NT2/D1 (cell line): ENCODE results near the gene FBXL17.

Source experiments
- SUZ12 ChIP-seq: IDR thresholded peaks from 2 replicates; pipeline ENCODE4 v1.6.1; 2011; ENCODE audit not compliant: insufficient read length, insufficient read depth; ENCODE audit errors: extremely low read depth
- YY1 ChIP-seq: IDR thresholded peaks from 2 replicates; pipeline ENCODE4 v1.6.1; 2011; ENCODE audit not compliant: insufficient read length, insufficient read depth
- ZNF274 ChIP-seq: IDR thresholded peaks from 2 replicates; pipeline ENCODE4 v1.6.1; 2011; ENCODE audit warnings: mild to moderate bottlenecking, low read depth, low read length

GRCh38 chr5:107871023-107871422 is 510.9 kb downstream of the FBXL17 start:
- TF ChIP-seq YY1, result no peak
- TF ChIP-seq ZNF274, result no peak
- no peak for TF ChIP-seq SUZ12
